Islet precursor cell (in vitro differentiated cells): Measurements from ENCODE around the gene SFTPA2.
"Not testable (repeated sequence)": the region's sequence is repeated elsewhere in the genome, so short reads cannot be mapped to it uniquely, and the experiment has no call there.

Experiments used
- DNase-seq: peaks from one replicate; pipeline ENCODE4 v3.0.0-alpha.2; 2018

Gene SFTPA2

GRCh38 chr10:79509934-79510508 lies 50.2 kb downstream of the SFTPA2 start:
- not testable (repeated sequence) for DNase-seq

- not testable (repeated sequence) for DNase-seq
Measured at GRCh38 chr10:79509306-79509933, 50.8 kb downstream of the SFTPA2 start.

- DNase-seq, result not testable (repeated sequence)
Measured at GRCh38 chr10:79508245-79508644, 52.0 kb downstream of the SFTPA2 start.

GRCh38 chr10:79507440-79508167 lies 52.6 kb downstream of the SFTPA2 start:
- DNase-seq, result no peak
